ENCODE results near the gene CAPRIN1. TPM values are rescaled to one million over a fixed set of nuclear protein-coding genes. Genes with fewer than 3 reads are reported as not detected.

CAPRIN1 gene
- total RNA-seq, 1 experiment from 2014 or later: 224 TPM

DNA sequence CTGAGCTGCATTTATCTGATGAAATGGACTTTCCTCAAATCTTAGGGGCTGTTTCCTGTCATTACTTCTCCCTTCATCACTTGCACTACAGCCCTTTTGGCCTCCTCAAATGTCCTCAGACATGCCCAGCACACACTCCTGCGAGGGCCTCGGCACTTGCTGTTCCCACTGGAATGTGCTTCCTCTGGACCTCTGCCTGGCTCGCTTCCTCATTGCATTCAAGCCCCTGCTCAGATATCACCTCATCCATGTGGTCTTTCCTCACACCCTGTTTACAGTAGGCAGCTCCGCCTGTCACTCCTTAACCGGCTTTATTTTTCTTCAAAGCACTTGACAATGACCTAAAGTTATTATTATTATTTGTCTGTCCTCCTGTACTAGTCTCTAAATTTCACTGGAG, 62.9 kb downstream of the CAPRIN1 start:
- no peak for DNase-seq
- TF ChIP-seq EZH2 (IDR thresholded peaks at IDR 0.05; ENCODE audit: low read length, unreplicated experiment) (no peak), EZH2phosphoT487 (IDR thresholded peaks at IDR 0.05; ENCODE audit: borderline replicate concordance, low read length) (no peak)
- Histone ChIP-seq H3K27me3 (ENCODE audit: low read length) (no peaks in the 10 kb centered on the region), H3K9ac (ENCODE audit: low read length) (no peak overlapping the region), H3K4me2 (ENCODE audit: low read length) (no peak overlapping the region), H3K27ac (ENCODE audit: low read length) (no peak overlapping the region), H3K9me3 (ENCODE audit: low read length) (no peaks in the 10 kb centered on the region), H3K4me1 (ENCODE audit: insufficient read depth, low read length) (no peaks in the 10 kb centered on the region), H3K9me2 (replicated peaks; ENCODE audit: low read length) (no peaks in the 10 kb centered on the region), H2AFZ (ENCODE audit: low read length) (no peak overlapping the region), H3K4me3 (ENCODE audit: low read length) (no peak overlapping the region), H4K20me1 (ENCODE audit: low read length) (no peaks in the 10 kb centered on the region), H3K36me3 (ENCODE audit: low read depth, low read length) (peaks cover 81% of the 10 kb centered on the region), H3F3A (ENCODE audit: low read length, unreplicated experiment) (no peaks in the 10 kb centered on the region), H3K79me2 (ENCODE audit: low read length) (peaks cover 7% of the 10 kb centered on the region)
- CTCF ChIA-PET: no interaction called here
- ATAC-seq: no peak
- POLR2A ChIA-PET (ENCODE audit: unreplicated experiment): interaction anchor here (0.7 kb wide), 1 partner anchor 9 kb away, joined by 3 read pairs; the partner anchor contains the start of gene NAT10
- intact Hi-C loops (cut with micrococcal nuclease): no loop called here
- no TSS peak for BruUV-seq (replicated peaks)

DNA sequence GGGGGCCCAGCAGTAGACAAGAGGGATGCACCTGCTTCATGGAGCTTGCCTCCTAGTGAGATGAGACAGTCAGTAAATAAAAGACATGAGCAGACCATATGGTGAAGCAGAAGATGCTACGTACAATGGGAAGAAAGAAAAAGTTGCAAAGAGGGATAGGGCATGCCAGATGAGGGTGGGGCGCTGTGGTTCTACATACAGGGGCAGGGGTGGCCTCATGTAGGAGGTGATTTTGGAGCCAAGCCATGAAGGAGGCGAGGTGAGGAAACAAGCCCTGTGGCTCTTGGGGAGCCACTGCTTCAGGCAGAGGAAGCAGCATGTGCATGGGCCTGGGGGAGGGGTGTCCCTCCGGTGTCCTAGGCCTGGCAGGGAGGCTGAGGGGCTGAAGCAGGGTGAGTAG, 69.1 kb downstream of the CAPRIN1 start:
- no peaks in the 10 kb centered on the region for H3K9me2 ChIP-seq (replicated peaks; ENCODE audit: low read length)
- H3K4me2 ChIP-seq (ENCODE audit: low read length): no peak overlapping the region
- H4K20me1 ChIP-seq (ENCODE audit: low read length): no peaks in the 10 kb centered on the region
- TF ChIP-seq EZH2phosphoT487 (IDR thresholded peaks at IDR 0.05; ENCODE audit: borderline replicate concordance, low read length) (no peak), EZH2 (IDR thresholded peaks at IDR 0.05; ENCODE audit: low read length, unreplicated experiment) (no peak)
- TF ChIP-seq, protein P1, sequence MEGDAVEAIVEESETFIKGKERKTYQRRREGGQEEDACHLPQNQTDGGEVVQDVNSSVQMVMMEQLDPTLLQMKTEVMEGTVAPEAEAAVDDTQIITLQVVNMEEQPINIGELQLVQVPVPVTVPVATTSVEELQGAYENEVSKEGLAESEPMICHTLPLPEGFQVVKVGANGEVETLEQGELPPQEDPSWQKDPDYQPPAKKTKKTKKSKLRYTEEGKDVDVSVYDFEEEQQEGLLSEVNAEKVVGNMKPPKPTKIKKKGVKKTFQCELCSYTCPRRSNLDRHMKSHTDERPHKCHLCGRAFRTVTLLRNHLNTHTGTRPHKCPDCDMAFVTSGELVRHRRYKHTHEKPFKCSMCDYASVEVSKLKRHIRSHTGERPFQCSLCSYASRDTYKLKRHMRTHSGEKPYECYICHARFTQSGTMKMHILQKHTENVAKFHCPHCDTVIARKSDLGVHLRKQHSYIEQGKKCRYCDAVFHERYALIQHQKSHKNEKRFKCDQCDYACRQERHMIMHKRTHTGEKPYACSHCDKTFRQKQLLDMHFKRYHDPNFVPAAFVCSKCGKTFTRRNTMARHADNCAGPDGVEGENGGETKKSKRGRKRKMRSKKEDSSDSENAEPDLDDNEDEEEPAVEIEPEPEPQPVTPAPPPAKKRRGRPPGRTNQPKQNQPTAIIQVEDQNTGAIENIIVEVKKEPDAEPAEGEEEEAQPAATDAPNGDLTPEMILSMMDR (conservative IDR thresholded peaks at IDR 0.05; ENCODE audit: low read depth, low read length): no peak
- DNase-seq: no peak
- no peaks in the 10 kb centered on the region for H3K27me3 ChIP-seq (ENCODE audit: low read length)
- H3K27ac ChIP-seq (ENCODE audit: low read length): no peak overlapping the region
- no peak overlapping the region for H3K4me3 ChIP-seq (ENCODE audit: low read length)
- CTCF ChIA-PET: no interaction called here
- POLR2A ChIA-PET (ENCODE audit: unreplicated experiment): no interaction called here
- intact Hi-C loops (cut with micrococcal nuclease): no loop called here
- no peaks in the 10 kb centered on the region for H3F3A ChIP-seq (ENCODE audit: low read length, unreplicated experiment)
- no peak overlapping the region for H3K9ac ChIP-seq (ENCODE audit: low read length)
- no peaks in the 10 kb centered on the region for H3K4me1 ChIP-seq (ENCODE audit: insufficient read depth, low read length)
- no peaks in the 10 kb centered on the region for H3K9me3 ChIP-seq (ENCODE audit: low read length)
- BruUV-seq (replicated peaks): no TSS peak
- H2AFZ ChIP-seq (ENCODE audit: low read length): no peak overlapping the region
- peaks cover 66% of the 10 kb centered on the region for H3K36me3 ChIP-seq (ENCODE audit: low read depth, low read length)
- no peaks in the 10 kb centered on the region for H3K79me2 ChIP-seq (ENCODE audit: low read length)
- no peak for ATAC-seq

DNA sequence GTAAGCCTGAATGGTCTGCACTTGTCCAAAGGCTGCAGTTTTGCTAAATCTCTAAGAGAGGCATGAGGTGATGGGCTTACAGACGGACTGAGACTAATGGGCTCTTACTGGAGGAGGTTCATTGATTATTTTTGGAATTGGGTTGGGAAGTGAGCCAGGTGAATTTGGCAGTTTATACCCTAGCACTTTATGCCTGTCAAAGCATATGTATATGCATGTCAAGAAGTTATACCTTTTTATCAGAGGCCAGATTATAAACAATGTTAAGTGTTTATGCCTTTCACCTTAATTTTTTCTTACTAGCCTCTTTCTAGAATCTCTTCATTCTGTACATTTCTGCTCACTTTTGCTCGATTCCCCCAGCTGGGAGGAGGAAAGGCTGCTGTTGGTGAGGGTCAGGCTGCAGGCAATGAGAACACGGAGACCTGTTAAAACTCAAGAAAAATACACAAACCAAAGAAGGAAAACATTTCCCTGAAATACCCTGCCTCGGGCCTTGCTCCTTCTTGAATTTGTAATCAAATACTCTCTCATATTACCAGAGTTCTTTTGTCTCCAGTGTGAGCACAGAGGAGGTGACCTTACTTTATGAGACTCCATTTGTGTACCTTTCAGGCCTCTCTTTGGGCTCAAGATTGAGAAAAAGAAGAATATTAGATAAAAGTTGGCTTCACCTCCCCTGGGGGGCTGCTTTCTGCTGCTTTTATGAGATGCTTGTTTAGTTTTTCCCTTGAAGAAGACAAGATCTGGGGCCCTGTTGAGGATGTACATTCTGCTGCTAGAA, 73.5 kb downstream of the CAPRIN1 start:
- H3K79me2 ChIP-seq (ENCODE audit: low read length): no peaks in the 10 kb centered on the region
- no peaks in the 10 kb centered on the region for H4K20me1 ChIP-seq (ENCODE audit: low read length)
- H3K4me2 ChIP-seq (ENCODE audit: low read length): no peak overlapping the region
- TF ChIP-seq EZH2 (IDR thresholded peaks at IDR 0.05; ENCODE audit: low read length, unreplicated experiment): no peak
- no peak for TF ChIP-seq EZH2phosphoT487 (IDR thresholded peaks at IDR 0.05; ENCODE audit: borderline replicate concordance, low read length)
- TF ChIP-seq, protein P1 (conservative IDR thresholded peaks at IDR 0.05; ENCODE audit: low read depth, low read length): no peak
- ChIA-PET CTCF (no interaction called here), POLR2A (ENCODE audit: unreplicated experiment) (no interaction called here)
- H3K36me3 ChIP-seq (ENCODE audit: low read depth, low read length): peaks cover 52% of the 10 kb centered on the region
- H3K27ac ChIP-seq (ENCODE audit: low read length): no peak overlapping the region
- intact Hi-C loops (cut with micrococcal nuclease): no loop called here
- no peak overlapping the region for H3K9ac ChIP-seq (ENCODE audit: low read length)
- H3K4me3 ChIP-seq (ENCODE audit: low read length): no peak overlapping the region
- no peaks in the 10 kb centered on the region for H3F3A ChIP-seq (ENCODE audit: low read length, unreplicated experiment)
- H3K9me3 ChIP-seq (ENCODE audit: low read length): no peaks in the 10 kb centered on the region
- ATAC-seq (no peak), DNase-seq (no peak)
- H3K4me1 ChIP-seq (ENCODE audit: insufficient read depth, low read length): no peaks in the 10 kb centered on the region
- BruUV-seq (replicated peaks): TSS peak; percentile 8
- no peak overlapping the region for H2AFZ ChIP-seq (ENCODE audit: low read length)
- H3K27me3 ChIP-seq (ENCODE audit: low read length): no peaks in the 10 kb centered on the region
- H3K9me2 ChIP-seq (replicated peaks; ENCODE audit: low read length): no peaks in the 10 kb centered on the region
